Skeletal muscle cell (primary cell): ENCODE data around the gene PITPNC1.
"Not testable (repeated sequence)": the region's sequence is repeated elsewhere in the genome, so short reads cannot be mapped to it uniquely, and the experiment has no call there.

Experiments
- DNase-seq: peaks from one replicate; pipeline ENCODE4 v3.0.0-alpha.2; 2010; ENCODE audit warnings: low read depth
- H3K4me3 ChIP-seq: 2 replicates; pipeline ENCODE4 v1.5.1; 2011; ENCODE audit warnings: low read depth, mild to moderate bottlenecking, control low read depth, low read length, moderate library complexity

PITPNC1 gene

DNA sequence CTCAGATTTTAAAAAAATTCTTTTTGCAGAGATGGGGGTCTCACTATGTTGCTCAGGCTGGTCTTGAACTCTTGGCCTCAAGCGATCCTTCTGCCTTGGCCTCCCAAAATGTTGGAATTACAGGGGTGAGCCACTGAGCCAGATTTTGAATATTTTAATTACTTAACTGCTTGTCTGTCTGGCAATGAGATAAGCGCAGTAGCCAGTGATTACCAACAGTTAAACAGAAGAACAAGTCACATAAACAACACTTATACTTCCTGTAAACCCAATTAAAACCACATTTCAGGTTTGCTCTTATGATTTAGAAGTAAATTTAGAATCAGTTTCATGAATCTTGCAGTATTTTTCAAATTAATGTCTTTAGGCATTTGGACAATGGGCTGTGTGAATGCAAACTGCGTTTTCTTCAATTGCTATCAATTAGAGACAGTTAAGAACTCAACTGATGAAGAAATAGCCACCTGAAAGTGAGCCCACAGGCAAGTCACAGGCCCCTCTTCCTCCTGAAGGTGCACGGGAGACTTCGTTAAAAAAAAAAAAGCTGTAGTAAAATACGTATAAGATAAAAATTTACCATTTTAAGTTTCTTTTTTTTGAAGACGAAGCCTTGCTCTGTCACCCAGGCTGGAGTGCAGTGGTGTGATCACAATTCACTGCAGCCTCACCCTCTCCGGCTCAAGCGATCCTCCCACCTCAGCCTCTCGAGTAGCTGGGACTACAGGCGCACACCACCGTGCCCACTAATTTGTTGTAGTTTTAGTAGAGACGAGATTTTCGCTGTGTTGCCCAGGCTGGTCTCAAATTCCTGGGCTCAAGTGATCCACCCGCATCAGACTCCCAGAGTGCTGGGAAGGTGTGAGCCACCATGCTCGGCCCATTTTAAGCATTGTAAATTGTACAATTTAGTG lies 73.0 kb downstream of the PITPNC1 start:
- DNase-seq, result no peak
- H3K4me3 ChIP-seq, result no peak overlapping the region

DNA sequence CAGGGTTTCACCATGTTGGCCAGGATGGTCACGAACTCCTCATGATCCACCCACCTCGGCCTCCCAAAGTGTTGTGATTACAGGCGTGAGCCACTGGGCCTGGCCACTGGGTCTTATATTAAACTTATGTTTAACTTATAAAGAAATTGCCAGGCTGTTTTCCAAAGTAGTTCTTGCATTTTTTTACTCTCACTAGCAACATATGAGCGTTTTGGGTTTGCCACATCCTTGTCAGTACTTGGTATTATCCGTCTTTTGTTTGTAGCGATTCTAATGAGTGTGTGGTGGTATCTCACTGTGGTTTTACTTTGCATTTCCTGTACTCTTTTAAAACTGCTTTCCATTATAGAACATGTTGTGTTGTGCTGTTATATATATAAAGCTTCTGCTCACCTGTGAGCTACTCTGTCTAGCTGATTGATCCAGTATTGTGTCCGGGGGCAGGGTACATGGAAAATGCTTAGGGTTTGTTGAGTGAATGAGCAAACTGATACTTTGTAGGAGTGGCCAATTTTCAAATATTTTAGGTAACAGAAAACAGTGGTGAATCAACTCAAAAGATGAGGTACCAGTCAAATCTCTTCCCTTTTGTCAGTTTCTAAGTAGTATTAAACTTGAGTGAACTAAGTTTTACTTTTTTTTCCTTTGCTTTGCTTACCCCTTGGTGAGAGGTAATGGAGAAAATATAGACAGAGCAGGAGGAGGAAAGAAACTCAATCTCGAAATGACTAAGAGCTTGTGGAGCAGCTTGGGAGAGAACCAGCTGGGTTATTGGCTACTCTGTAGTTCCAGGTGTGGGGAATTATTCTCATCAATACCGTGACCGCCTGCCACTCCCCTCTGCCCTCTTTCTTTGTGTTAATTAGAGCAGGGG lies 75.8 kb downstream of the PITPNC1 start:
- DNase-seq, result no peak
- no peak overlapping the region for H3K4me3 ChIP-seq

DNA sequence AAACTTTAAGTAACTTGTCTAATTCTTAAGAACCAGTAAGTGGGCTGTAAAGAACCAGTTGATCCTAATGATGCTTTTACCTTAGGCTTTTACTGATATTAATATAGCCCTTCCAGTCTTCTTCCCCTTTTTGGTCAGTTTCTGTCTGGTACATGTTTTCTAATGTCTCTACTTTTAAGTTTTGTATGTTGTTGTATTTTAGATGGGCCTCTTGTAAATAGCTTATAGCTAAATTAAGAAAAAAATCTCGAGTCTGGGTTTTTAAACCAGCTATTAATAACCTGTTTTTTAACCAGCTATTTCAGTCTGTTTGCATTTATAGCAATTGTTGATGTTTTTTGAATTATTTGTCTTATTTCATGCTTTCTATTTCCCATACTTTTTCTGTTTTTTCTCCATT lies 79.0 kb downstream of the PITPNC1 start:
- H3K4me3 ChIP-seq, result no peak overlapping the region
- no peak for DNase-seq

DNA sequence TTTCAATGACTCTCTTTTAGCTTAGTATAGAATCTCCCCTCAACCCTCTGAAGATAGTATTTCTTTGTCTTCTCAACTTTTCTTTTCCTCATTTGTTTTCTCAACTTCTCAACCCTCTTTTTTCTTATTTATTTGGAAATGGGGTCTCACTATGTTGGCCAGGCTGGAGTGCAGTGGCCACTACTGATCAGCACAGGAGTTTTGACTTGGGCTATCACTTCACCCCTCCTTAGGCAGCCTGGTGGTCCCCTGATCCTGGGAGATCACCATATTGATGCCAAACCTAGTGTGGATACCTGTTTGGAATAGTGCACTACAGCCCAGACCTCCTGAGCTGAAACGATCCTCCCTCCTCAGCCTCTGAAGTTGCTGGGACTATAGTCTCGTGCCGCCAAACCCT lies 79.8 kb downstream of the PITPNC1 start:
- no peak for DNase-seq
- no peak overlapping the region for H3K4me3 ChIP-seq

DNA sequence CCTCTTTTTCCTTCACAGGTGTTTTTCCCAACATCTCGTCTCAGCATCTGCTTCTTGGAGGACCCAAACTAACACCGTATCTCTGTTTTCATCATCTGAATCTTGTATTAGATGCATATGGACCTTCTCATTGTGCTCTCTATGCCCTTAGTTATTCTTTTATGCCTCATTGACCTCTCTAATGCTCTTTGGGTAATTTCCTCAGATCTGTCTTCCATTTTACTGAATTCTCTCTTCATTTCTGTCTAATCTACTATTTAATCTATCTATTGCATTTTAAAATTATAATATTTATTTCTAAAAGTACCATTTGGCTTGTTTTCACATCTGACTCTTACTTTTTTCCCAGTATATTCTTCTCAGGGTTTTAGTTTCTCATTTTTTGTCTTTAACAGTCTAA lies 81.1 kb downstream of the PITPNC1 start:
- H3K4me3 ChIP-seq, result no peak overlapping the region
- no peak for DNase-seq

DNA sequence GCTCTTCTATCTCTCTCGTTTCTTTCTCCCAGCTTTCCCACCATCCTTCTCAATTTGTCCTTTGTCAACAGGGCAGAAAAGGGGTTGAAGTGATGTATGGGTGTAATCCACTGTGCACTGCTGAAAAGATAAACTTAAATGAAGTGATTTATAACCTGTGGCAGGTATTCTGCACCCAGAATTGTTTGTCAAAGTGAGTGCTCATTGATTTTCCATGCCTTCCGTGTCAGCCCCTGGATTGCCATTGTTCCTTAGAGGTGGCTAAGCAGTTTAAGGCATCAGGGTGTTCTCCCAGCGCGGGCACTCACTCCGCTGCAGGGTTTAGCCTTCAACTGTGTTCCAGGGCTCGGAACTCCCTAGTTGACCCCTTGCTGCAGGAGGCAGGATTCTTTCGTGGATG lies 82.9 kb downstream of the PITPNC1 start:
- no peak for DNase-seq
- no peak overlapping the region for H3K4me3 ChIP-seq

DNA sequence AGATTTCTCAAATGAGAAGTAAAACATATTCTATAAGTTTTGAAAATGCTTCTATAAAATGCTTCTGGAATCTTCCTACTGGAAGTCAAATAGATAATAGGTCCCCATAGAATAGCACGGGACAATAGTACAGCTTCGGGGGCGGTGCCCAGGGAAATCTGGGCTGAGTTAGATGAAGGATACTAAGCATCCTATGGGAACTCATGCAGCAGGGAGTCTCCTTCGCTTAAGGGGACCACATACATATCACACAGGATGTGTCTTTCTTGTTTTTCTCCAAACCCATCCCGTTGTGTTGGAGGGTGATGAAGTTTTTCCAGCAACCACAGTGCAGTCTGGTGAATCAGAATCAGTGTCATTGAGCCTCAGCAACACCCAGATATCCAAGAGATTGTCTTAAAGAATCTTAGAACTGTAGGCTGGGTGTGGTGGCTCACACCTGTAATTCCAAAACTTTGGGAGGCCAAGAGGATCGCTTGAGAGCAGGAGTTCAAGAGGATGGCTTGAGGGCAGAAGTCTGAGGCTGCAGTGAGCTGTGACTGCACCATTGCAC lies 84.2 kb downstream of the PITPNC1 start:
- DNase-seq, result no peak
- no peak overlapping the region for H3K4me3 ChIP-seq

DNA sequence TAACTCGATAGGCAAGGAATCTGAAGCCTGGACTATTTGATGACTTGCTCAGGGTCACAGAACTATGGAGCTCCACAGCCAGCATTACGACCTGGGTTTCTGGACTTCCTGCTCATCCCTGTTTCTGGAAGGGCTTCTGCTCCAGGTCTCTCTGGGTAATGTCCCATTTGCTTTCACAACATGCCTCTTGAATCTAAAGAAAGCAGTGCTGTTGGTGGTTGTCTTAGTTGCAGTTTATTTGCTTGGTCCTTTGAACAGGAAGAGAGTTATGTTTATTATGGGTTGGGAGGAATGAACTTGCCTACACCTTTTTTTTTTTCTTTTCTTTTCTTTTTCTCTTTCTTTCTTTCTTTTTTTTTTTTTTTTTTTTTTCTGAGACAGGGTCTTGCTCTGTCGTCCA lies 84.8 kb downstream of the PITPNC1 start:
- DNase-seq, result no peak
- H3K4me3 ChIP-seq, result no peak overlapping the region

DNA sequence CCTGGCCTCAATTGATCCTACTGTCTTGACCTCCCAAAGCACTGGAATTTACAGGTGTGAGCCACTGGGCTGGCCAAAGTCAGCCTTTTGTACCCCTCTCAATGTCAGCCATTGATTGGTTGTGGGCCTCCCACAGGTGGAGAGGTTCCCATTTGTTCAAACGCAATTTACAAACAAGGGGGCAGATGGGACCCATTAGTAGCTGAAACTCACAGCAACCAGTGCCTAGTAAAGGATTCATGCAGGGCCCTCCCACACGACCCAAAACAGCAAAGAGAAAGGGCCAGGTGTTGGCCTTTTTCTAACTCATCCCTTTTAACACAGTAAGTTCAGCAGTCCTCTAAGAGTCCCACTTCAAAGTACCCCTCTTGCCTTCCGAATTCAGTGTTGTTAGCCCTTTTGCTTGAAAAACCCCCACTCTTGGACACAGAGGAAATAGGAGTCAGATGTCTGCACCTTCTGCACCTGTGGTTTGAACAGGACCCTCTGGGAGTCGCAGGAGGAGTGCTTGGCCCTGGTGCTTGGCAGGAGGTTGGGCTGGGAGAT lies 89.2 kb downstream of the PITPNC1 start:
- no peak for DNase-seq
- no peak overlapping the region for H3K4me3 ChIP-seq

DNA sequence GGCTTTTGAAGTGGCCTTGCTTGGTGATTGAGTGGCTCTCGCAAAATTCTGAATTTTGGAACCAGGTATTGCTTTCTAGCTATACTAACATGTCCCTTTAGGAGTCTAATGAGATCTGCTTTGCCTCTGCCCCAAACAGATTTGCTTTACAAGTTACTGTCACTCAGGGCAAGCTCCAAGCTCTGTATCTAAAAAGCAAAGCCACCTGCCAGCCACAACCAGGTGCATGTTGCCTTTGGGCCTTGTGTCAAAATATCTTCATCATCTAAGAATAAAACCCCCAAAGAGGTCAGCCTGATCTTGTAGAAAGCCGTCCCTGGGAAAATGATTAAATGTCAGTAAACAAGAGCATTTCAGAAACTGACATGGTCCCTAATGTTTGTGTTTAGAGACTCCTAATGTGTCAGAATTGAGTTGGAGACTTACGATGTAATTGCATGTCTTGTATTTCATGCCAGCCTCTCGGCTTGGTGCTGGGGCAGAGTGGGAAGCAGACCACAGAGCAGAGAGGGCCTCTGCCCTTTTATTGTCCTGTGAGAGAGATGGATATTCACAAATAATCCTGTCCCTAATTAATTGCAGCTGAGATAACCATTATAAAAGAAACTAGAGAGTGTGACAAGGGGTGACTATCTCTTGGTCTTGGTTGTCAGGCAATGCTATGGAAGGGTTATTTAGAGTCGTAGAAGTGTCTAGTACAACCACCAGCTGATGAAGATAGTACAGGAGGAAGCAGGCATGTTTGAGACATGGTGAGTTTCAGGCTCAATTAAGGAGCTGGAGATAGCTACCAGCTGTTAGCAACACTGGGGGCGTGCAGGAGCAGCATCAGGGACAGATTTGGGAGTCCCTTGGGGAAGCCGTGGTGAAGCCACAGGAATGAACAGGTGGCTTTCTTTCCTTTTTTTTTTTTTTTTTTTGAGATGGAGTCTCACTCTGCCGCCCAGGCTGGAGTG lies 90.7 kb downstream of the PITPNC1 start:
- H3K4me3 ChIP-seq, result no peak overlapping the region
- no peak for DNase-seq

DNA sequence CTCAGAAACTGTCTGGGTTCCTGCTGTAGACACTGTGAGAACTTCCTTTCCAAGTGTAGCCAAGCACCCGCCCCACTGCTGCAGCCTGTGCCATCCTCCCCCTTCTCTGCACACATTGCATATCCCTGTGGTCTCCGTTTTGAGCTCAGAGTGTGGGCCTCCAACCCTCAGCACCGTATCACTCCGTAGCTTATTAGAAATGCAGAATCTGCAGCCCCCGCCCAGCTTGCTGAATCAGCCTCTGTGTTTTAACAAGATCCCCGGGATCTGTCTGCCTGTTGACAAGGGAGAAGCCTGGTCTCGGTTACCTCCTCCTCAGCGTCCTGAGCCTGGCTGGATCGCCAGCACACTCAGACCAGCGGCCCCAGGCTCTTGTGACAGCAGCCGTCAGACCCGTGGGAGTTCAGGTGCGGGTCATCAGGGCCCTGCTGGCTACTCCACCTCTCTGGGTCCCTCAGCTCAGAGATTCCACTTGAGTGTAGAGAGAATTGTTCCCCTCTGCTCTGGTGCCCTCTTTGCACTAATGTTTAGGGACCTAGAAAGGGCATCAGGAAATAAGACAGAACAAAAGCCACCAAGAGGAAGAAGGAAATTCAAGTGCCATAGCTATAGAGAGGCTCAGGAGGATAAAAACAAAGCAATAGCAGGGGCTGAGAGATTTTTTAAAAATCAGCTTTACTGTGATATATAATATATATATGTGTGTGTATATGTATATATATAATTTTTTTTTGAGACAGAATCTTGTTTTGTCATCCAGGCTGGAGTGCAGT lies 92.3 kb downstream of the PITPNC1 start:
- H3K4me3 ChIP-seq, result no peak overlapping the region
- peak; percentile 28 for DNase-seq

DNA sequence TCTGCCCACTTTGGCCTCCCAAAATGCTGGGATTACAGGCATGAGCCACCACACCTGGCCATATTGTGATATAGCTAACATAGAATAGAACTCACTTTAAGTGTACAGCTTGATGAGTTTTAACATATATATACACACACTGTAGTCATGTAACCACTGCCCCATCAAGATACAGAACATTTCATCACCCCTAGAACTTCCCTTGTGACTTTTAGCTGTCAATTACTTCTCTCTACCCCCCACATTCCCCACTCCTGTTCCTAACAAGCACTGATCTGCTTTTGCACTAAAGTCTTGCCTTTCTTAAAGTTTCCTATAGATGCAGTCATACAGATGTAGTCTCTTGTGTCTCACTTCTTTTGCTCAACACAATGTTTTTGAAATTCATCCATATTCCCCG lies 93.1 kb downstream of the PITPNC1 start:
- H3K4me3 ChIP-seq, result no peak overlapping the region
- DNase-seq, result no peak

DNA sequence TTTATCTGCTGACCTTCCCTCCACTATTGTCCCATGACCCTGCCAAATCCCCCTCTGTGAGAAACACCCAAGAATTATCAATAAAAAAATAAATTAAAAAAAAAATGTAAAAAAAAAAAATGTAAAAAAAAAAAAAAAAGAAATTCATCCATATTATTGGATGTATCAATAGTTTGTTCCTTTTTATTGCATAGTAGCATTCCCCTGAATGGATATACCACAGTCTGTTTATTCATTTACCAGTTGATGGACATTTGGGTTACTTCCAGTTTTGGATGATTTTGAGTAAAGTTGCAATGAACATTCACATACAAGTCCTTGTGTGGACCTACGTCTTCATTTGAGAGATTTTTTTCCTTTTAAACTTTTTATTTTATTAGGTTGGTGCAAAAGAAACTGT lies 94.0 kb downstream of the PITPNC1 start:
- H3K4me3 ChIP-seq, result no peak overlapping the region
- no peak for DNase-seq

DNA sequence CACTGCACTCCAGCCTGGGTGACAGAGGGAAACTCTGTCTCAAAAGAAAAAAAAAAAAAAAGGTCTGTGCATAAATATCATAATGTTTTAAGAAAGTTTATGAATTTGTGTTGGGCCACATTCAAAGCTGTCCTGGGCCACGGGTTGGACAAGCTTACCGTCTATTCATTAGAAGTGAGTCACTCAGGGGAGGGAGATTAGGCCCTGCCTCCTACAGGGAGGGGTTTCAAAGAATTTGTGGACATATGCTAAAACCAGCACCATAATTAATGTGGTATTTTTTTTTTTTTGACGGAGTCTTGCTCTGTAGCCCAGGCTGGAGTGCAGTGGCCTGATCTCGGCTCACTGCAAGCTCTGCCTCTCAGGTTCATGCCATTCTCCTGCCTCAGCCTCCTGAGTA lies 95.5 kb downstream of the PITPNC1 start:
- not testable (repeated sequence) for DNase-seq, H3K4me3 ChIP-seq

DNA sequence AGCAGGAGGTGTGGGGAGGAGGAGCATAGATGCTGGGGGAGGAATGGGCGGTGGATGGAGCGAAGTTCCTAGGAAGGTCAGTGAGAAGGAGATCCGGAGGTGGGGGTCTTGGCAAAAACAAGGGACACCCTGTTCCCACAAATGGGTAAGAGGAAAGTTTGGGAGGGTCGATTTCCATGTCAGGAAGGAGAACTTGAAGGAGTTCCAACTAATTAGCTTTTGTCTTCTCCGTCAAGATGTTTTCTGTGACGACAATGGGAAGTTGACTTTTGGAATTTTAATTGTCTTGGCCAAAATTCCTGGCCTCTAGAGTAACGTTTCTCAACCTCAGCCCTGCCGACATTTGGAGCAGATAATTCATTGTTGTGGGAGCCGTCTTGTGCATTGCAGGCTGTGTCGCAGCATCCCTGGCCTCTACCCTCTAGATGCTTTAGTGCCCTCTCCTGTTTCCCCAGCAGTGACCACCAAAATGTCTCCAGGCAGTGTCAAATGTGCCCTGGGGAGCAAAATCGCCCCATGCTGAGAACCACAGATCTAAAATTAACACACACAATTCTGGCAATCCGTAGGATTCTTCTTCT lies 97.1 kb downstream of the PITPNC1 start:
- H3K4me3 ChIP-seq, result no peak overlapping the region
- peak; percentile 80 for DNase-seq

DNA sequence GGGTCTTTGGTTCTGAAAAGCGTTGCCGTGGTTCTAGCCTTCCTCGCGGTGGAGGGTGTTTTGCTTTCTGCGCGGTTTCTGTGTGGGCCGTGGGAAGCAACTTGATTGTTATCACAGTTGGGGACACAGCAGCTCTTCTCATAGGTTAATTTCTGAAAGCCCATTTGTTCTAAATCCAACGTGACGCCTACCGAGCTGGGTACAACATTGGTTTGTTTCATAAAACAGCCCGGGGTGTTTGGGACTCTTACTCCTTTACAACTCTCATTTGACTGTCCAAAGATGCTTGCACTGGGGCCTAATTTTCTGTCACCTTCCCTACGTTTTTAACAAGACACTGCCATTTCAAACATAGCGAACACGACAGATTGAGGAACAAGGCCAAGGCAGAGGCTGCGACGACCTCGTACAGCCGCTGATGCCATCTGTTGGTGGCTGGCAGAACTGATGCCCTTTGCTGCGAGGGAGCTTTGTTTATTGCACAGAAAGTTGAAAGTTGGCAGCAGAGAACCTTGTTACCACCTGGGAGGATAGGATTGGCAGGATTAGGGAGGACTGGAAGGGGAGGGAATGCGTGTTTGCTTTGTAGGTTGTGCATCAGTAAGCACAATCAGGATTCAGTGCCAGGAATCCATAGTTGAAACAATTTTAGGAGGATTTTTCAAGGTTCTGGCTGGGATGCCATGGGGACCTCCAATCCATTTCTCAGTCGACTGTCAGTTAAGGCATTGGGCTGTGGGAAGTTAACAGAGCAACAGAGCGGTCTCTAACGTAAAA lies 98.3 kb downstream of the PITPNC1 start:
- peak; percentile 37 for DNase-seq
- no peak overlapping the region for H3K4me3 ChIP-seq

DNA sequence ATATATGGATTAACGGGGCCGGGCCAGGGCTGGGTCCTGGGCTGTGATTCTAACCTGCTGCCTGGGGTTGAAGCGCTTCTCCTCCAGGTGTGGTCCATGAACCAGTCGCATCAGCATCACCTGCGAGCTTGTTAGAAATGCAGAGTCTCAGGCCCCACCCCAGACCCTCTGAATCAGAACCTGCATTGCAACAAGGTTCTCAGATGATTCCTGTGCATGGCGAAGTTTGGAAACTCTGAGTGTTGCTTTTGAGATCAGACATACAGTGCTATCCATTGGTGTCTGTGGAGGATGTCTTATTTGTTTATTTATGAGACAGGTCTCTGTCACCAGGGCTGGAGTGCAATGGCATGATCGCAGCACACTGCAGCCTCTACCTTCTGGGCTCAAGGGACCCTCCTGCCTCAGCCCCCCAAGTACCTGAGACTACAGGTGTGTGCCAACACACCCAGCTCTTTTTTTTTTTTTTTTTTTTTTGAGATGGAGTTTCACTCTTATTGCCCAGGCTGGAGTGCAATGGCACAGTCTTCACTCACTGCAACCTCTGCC lies 99.8 kb downstream of the PITPNC1 start:
- no peak for DNase-seq
- no peak overlapping the region for H3K4me3 ChIP-seq
